IPS DF 4.7 (cell line): ENCODE data around the gene SERINC3.
"Not testable (repeated sequence)": the region's sequence is repeated elsewhere in the genome, so short reads cannot be mapped to it uniquely, and the experiment has no call there.

Source experiments
- DNase-seq: peaks from one replicate; pipeline ENCODE4 v3.0.0-alpha.2; 2013; ENCODE audit warnings: low spot score; ENCODE audit errors: extremely low read depth

The SERINC3 gene

DNA sequence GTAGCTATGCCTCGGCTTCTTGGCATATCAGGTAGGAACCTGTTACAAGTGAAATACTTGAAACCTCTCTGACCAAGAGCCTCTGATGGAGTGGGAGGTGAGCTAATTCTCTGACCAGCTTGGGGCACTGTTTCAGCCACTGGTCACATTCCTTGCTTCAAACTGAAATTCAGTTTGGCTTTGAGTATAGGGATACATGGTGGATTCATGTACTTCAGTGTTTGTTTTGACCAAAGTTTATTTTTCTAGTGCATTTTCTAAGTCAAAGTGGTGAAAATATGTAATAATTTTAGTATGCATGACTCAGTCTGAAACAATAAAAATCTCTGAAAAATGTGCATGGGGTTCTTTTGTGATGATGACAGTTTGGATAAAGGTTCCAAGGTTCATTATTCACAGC, 27.6 kb downstream of the SERINC3 start:
- no peak for DNase-seq

DNA sequence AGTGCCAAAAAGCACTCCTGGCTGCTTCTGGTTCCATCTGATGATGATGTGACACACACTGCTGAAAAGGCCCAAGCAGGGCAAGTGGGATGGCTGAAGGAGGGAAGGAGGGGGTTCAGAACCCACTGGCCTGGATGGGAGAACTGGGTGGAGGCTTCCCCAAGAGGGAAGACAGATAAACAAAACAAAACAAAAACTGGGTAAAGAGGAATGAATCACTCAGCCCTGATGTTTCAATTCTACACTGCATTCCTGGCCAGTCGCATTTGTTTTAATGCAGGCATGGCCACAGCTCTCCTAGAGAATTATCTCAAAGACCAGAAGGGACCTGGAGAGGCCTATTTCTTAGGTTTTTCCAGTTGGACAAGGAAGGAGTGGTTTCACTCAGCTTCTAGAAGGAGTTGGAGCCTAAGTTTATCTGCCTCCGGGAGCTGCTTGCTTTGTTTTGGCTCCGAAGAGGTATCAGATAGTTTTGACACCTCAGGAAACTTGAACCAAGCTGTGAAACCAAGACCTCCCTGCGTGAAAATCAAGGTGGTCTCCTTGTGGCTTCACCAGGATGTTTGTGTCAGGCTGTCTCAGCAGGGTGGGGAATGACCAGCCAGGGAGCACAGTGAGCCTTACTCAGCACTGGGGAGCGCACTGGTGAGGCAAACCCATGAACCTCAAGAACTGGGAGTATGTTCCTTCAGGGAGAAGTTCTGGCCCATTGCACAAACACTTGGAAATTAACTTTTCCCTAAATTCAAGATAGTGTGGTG, 30.1 kb downstream of the SERINC3 start:
- DNase-seq, result no peak

DNA sequence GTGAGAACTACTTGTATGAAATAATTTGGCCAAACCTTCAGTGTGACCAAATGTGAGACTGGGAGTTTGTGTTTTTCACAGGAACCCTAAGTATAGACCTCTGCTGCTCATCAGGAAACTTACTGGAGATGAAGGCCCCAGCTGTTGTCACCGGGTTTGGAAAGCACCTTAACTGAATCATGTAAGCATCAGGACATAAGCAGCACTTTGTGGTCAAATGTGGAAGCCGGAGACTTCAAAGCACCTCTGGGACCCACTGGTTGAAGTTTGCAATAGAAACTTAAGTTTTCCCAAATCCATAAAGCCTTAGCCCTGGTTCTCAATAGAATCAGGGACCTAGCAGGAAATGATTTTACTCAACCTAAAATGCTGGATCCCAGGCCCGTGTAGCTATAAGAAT, 31.9 kb downstream of the SERINC3 start:
- DNase-seq, result no peak

DNA sequence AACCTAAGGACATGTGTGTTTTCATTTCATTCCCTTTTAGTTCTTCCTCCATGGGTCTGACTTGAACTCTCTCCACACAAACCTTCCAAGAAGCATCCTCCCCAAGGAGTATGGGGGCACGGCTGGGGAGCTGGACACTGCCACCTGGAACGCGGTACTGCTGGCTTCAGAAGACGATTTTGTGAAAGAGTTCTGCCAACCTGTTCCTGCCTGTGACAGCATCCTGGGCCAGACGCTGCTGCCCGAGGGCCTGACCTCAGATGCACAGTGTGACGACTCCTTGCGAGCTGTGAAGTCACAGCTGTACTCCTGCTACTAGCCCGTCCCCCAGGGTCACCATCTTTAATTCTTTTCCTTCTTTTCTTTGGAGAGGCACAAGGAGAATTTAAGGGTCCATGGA, 32.6 kb downstream of the SERINC3 start:
- DNase-seq, result no peak

DNA sequence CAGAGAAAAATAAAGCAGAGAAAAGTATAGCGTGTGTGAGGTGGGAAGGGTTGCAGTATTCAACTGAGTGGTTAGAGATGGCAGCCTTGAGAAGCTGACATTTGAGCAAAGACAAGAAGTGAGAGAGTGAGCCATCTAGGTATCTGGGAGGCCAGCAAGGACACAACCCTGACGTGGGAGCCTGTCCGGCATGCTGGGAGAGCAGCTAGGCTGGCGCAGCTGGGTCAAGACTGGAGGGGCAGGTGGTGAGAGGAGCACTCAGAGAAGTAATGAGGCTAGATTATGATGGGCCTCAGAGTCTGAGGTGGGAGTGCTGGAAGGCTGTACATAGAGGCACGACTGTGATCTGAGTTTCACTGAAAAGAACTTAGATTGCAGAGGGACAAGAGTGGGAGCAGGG, 33.3 kb downstream of the SERINC3 start:
- DNase-seq, result no peak

DNA sequence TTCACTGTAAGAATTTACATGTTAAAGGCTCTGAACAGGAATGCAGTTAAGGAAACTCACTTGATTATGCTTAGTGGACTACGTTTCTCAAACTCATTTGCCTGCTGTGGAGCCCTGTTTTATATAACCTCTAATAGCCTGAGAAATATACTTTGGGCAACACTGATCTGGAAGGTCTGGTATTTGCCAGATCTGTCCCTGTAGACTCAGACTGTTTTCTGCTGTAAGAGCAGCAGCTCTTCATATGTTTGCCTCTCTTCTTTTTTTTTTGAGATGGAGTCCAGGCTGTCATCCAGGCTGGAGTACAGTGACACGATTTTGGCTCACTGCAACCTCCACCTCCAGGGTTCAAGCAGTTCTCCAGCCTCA, 36.1 kb downstream of the SERINC3 start:
- no peak for DNase-seq

DNA sequence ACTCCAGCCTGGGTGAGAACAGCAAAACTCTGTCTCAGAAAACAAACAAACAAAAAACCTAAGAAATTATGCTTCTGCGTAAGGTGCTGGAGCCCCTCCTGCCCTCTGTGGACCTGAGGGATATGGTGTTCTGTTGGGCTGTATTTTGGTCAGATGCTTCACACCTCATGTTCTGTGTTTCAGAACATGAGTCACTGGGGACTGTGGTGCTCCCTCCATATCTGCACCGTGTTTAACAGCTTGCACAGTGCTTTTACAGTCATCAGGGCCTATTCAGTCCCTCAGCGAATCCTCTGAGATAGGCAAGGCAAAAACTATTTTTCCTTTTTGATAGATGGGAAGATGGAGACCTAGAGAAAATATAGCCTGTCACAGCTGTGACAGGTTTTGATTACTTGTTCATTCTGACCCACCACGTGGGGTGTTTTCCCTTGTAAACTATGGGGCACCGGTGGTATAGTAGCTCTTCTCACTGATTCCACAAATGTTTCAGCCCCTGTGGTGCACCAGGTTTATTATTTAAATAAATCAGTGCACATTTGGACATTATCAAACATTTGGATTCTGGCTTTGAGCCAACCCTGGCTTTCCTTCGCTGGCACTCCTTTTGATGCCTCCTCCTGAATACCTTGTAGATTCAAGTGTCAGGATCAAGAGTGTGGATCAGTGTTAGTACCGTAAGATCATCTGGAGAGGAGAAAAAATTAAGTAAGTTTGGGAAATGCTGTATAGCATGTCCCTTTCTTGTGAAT, 36.6 kb downstream of the SERINC3 start:
- no peak for DNase-seq

DNA sequence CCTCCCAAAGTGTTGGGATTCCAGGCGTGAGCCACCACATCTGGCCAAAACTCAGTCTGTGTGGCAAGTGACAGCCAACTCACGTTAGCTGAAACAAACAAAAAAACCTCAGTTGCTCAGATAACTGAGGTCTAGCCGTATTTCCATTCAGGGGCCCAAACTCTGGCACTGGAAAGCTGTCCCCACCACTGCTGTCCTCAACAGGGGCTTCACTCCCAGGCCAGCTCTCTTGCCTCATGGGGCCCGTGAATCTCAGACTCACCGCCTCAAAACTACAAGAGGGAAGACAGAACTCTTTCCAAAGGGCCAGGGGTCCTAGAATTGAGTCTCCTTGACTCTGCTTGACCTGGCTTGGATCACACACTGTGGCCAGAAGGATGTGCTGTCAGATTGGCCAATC, 38.8 kb downstream of the SERINC3 start:
- DNase-seq, result no peak

DNA sequence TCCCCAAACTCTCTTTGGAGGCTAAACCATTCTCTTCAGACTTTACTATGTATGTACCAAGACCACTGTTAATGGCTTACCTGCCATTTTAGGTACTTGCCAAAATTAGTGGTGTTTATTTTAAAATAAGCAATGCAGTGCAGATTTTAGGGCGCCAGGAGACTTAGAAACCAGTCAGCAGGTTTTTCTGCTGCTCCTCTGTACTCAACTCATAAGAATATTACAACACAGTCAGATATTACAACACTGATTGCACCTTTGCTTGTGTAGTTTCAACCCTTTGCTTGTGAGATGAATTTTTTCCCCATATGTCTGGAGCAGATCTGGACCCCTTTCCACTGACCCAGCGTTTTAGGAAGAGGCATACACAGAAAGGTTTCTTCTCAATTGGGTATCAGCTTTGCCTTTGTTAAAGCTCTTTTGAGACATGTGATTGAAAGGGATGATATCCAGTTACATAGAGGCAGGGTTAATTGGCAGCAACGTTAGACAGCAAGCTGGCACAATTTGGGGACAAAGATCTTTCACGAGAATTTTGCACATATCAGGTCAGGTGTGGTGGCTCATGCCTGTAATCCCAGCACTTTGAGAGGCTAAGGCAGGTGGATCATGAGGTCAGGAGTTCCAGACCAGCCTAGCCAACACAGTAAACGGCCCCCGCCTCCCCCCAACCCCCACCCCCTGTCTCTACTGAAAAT, 40.0 kb downstream of the SERINC3 start:
- no peak for DNase-seq

DNA sequence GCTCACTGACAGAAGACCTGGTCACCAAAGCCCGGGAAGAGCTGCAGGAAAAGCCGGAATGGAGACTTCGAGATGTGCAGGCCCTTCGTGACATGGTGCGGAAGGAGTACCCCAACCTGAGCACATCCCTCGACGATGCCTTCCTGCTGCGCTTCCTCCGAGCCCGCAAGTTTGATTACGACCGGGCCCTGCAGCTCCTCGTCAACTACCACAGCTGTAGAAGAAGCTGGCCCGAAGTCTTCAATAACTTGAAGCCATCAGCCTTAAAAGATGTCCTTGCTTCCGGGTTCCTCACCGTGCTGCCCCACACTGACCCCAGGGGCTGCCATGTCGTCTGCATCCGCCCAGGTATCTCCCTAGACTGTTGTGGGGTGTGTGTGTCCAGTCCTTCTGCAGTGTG, 41.8 kb downstream of the SERINC3 start:
- DNase-seq, result no peak

DNA sequence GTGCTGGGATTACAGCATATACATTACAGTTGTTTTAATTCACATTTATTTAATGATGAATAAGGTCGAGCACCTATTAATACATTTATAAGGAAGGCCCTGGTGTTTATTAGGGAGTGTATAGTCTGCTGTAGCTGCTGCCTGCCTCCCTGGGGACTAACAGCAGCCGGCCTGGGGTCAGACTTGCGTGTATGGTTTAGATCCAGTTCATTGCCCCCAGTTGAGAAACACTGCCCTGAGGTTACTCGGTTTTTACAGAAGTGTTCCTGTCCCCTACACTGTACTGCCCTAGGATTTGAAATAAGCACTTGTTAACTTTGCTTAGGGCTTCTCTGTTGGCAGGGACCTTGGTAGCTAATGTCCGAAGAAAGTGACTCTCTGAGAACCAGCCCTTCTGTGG, 42.2 kb downstream of the SERINC3 start:
- DNase-seq, result no peak

DNA sequence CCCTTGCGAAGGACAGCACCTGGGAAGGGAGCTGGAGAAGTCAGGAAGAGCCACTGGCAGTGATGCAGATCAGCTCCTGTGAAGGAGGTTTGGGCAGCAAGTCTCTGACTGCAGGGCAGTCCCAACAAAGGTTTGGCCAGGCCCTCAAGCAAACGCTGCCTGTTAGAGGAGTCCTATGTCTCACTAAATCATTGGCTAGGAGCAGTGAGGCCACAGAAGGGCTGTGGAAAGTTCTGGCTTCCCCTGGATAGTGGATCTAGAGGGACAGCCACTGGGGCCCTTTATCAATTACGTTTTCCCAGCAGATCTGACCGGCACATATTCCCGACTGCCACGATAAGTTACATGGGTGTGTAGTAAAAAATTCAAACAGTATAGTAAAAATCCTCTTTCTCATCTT, 43.7 kb downstream of the SERINC3 start:
- no peak for DNase-seq

DNA sequence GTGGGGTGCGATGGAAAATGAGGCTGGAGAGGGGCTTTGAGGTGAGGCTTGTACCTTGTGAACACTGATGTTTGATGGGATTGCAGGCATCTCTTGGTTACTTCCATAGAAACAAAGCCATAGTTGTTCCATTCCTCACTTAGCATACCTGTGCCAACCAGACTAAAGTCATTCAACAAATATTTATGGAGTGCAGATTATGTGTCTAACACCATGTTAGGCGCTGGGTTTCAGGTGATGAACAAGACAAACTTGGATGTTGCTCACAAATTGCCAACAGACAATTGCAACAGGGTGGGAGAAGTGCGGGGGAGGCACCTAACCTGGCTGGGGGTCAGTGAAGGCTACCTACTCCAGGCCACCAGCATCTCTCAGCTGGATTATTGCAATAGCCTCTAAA, 44.7 kb downstream of the SERINC3 start:
- no peak for DNase-seq

DNA sequence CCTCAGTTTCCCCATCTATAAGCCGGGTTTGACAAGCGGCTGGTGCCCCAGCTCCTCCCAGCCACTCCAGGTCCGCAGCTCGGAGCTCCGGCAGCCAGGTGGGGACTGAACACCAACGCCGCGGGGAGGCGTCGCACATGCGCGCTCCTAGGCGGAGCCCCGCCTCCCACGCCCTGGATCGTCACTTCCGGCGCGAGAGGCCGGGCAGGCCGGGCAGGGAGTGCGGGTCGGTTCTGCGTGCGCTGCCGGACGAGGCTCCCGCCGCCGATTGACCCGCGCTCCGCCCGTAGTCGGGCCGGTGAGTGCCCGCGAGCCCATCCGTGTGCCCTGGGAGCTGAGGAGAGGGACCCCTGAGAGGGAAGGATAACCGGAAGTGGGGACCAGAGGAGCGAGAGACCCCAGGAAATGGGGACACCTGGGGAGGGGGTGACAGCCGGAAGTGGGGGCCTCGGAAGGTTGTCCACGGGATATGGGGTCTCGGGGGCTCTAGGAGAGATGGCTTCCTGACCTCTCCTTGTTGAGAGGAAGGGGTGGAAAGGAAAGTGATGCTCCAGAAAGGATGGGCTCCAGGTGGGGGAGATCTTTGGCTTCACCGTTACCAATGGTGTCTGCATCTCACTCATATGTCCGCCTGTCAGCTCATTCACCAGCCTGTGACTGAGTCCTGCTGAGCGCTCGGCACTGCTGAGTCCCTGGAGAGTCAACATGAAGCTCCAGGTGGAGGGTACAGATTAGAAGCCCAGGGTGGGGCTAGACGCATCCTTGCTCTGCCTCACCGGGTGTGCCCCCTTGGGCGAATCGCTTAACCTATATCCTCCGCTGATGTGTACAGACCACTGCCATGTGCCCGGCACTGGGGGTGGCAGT, 45.9 kb downstream of the SERINC3 start, which contains the start of gene TTPAL:
Gene TTPAL, plus strand, starts transcription at position 181 of the 867 bp plus-strand sequence. CDS start 4,126 bp downstream, outside the sequence.
- peak; percentile 68 for DNase-seq

DNA sequence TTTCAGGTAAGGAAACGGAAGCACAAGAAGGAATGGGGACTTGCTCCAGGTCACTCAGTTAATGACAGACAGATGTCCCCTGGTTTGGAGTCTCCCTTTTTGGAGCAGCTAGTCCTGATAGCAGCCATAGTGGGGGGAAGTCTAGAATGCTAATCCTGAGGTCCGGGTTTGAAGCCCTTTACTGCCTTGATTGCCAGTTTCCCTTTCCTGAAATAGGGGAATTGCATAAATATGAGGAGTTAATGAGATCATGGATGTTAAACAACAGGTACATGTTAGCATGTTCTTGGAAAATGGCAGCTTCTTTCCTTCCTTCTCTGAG, 46.5 kb downstream of the SERINC3 start:
- no peak for DNase-seq

DNA sequence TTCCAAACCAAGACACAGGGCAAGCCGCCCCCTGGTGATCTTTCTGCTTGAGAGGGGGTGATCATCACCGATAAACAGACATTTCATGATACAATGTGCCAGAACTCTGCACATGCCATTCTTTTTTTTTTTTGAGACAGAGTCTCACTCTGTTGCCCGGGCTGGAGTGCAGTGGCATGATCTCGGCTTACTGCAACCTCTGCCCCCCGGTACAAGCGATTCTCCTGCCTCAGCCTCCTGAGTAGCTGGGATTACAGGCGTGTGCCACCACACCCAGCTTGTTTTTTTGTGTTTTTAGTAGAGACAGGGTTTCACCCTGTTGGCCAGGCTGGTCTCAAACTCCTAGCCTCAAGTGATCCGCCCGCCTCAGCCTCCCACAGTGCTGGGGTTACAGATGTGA, 49.6 kb downstream of the SERINC3 start:
- DNase-seq, result not testable (repeated sequence)

DNA sequence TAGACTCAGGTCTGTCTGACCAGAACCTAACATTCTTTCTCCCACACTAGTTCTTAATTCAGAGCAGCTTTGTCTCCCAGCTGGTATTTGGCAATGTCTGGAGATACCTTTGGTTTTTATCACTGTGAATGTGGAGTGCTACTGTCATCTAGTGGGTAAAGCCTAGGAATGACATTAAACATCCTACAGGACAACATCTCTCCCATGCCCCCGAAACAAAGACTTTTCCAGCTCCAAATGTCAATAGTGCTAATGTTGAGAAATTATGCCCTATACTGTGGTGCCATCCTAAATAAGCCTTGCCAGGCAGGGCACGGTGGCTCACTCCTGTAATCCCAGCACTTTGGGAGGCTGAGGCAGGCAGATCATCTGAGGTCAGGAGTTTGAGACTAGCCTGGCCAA, 50.4 kb downstream of the SERINC3 start:
- DNase-seq, result no peak

DNA sequence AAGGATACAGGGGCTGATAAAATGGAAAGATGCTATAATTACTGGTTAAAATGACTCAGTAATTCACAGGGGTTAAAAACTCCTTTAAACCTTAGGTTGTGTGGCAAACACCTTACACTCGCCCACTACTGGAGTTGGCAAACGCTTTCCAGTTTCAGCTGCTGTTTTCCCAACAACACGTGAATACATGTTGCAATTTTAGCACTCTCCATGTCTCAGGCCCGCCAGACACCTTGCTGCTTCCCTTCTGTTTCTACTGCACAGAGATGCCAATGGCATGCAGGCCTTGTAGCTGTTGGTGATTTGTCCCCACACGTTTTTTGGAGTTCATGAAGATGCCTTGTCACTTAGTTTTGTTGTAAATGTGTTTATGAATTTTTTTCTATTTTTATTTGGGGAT, 51.5 kb downstream of the SERINC3 start:
- DNase-seq, result no peak

DNA sequence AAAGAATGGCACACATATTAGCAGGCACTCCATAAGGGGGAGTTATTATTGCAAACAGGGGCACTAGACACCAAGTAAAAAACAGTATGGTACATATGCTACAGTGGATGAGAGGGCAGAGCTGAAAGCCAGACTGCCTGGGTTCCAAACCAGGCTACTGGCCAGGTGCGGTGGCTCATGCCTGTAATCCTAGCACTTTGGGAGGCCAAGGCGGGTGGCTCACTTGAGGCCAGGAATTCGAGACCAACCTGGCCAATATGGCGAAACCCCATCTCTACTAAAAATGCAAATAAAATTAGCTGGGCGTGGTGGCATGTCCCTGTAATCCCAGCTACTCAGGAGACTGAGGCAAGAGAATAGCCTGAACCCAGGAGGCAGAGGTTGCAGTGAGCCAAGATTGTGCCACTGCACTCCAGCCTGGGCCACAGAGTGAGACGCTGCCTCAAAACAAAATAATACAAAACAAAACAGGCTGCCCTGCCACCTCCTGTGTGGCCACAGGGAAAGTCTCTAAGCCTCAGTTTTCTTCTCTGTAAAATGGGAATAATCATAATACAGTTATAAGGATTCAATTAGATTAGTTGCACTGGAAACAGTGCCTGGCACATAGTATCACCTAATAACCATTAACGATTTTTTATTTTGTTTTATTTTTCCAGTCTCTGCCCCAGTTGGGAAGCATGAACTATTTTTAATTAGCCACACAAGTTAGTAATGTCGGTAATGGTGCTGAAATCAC, 53.7 kb downstream of the SERINC3 start:
- DNase-seq, result no peak

DNA sequence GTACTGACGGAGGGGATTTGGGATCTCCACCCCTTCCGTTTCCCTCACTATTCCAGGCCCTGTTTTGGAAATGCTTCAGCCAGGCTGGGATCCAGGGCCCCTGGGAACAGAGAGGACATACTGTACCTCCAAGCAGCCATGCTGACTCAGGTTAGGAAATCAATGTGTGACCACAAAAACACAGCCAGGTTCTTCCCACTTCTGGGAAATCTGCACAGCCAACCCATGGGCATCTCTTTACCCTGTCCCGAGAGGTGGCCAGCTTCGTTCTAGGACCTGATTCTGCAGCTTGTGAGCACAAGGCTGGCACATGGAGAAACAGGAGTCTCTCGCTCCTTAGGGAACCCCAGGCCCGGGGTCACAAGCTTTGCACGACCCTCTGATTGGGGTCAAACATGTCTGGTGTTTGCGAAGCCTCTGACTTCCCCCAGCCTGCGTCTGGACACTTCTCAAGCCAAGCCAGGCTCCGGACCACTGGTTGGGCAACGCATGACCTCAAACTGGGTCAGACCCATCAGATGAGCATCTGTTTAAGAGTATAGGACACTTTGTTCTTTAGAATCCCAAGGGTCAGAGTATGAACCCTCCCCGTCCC, 54.5 kb downstream of the SERINC3 start:
- no peak for DNase-seq
